ENCODE results near the gene OSTM1. TPM values are rescaled to one million over a fixed set of nuclear protein-coding genes. Genes with fewer than 3 reads are reported as not detected.

Gene OSTM1
- total RNA-seq, 4 donors from 2014 or later: 26.3 to 327 (median 58.4) TPM

DNA sequence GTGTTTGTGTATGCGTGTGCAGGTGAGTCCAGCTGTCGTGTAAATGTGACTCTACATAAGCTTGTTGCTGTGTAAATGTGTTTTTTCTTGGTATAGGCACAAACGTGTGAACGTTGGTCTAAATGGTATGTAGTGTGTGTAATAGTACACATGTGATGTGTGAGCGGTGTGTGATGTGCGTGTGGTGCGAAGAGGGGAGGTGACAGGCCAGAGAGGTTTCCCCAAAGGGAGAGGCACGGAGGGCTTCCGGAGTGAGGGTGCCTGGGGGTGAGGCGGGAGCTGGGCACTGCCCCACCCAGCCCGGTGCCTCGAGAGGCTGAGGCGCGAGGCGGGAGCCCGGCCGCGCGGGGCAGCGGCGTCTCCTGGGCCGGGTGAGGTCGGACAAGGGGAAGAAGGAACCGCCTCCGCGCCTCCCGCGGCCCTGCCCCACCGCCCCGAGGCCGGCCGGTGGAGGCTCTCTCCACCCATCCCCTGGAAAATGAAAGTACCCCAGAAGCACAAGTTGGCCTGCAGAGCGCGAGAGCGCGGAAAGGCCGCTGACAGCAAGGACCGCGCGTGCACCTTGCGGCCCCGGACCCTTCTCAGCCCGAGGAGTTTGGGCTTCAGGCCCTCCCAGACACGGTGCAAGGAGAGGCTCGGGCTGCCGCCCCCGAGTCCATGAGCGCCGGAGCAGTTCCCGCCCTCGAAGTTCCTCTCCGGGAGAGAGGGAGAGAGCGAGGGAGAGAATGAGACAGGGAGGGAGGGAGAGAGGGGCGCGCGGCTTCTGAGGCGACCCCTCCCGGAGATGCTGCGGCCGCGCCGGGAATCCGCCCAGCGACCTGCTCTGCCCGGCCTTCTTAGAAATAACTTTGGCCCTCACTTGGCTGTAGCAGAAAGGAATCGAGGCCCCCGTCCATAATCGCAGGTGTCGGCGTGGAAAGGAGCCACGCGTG lies 43.2 kb upstream of the OSTM1 start:
- no peaks in the 10 kb centered on the region for H3K36me3 ChIP-seq
- peaks cover 27 to 56% (median 46%) of the 10 kb centered on the region in 4 donors for H3K4me1 ChIP-seq
- intact Hi-C loops (cut with DNase I; ENCODE audit: low total_unique reads): loop anchor here (10.0 kb wide), 1 partner anchor 377 kb away; no protein-coding TSS in a partner anchor
- H3K27me3 ChIP-seq: peaks cover 99% of the 10 kb centered on the region
- H3K4me3 ChIP-seq: peak overlapping the region; percentile 44 to 71 (median 53)
- 2% methylated on average over 63 of the region's 72 CpGs; no CpG with 5 or more reads in 1 of the 2 donors for WGBS, 2 donors (ENCODE audit: low coverage in 1 of 2)
- in situ Hi-C loops (cut with MboI; ENCODE audit: low pct_ligation_motif_present in 1 of 4, low pct_unique_long_range_greater_than_20kb in 1 of 4, low sequenced_read_pairs in 3 of 4): loop anchor here (10.0 to 25.0 kb wide), 3 partner anchors 370 to 407 kb away; no protein-coding TSS in a partner anchor
- H3K27ac ChIP-seq: no peak overlapping the region
- DNase-seq: peak; percentile 51
- TF ChIP-seq EP300 (IDR thresholded peaks at IDR 0.05; ENCODE audit: low read depth): no peak
- H3K9me3 ChIP-seq: no peaks in the 10 kb centered on the region

DNA sequence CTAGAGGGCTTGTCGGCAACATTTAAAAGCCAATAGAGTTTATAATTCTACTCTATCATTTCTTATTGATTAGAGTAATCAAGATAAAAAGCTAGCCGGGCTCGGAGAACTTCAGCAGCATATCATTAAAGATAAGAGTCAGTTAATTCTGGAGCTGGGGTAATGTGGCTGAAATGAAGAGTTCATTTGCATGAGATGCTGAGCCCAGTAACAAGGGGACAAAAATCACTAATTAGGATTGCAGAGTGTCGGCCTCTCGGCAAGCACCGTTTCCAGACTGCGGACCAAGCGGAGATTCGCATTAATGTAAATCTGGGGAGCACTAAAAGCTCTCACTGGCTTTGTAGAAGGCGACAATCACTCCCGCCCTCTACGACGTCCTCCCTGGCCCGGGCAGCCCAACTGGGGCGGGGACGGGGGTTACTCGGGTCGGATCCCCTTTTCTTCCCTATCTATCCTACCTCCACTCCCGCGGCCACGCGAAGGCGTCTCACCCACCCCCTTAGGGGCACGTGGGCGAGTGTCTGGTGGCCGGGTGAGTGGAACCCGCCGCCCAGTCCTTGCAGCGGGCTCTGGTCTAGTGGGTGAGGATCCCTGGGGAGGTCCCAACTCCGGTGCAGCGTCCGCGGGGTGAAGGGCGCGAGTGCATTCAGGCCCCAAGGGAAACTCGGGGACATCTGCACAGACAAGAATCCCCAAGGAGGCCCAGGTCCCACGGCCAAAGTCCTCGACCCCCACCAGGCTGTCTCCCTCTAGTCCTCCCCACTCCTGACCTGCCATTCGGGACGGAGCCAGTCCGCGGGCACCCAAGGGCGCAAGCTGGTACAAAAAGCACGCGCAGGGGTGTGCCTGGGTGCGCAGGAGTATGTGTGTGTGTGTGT lies 42.2 kb upstream of the OSTM1 start:
- WGBS, 2 donors (ENCODE audit: low coverage in 1 of 2): 10 to 16% methylated on average over 2 to 42 of the region's 46 CpGs
- no peak overlapping the region for H3K27ac ChIP-seq
- TF ChIP-seq CTCF (IDR thresholded peaks at IDR 0.05) (no peak), POLR2A (IDR thresholded peaks at IDR 0.05) (no peak), POLR2AphosphoS5 (IDR thresholded peaks at IDR 0.05) (no peak), EP300 (IDR thresholded peaks at IDR 0.05; ENCODE audit: low read depth) (no peak)
- intact Hi-C loops (cut with DNase I; ENCODE audit: low total_unique reads): loop anchor here (10.0 kb wide), 1 partner anchor 378 kb away; no protein-coding TSS in a partner anchor
- no peaks in the 10 kb centered on the region for H3K36me3 ChIP-seq
- DNase-seq: no peak
- peak overlapping the region in 2 of 4 donors; percentile 44 to 71 for H3K4me3 ChIP-seq
- in situ Hi-C loops (cut with MboI; ENCODE audit: low pct_ligation_motif_present in 1 of 4, low pct_unique_long_range_greater_than_20kb in 1 of 4, low sequenced_read_pairs in 3 of 4): loop anchor here (10.0 to 25.0 kb wide), 3 partner anchors 371 to 408 kb away; no protein-coding TSS in a partner anchor
- H3K4me1 ChIP-seq: peaks cover 27 to 56% (median 46%) of the 10 kb centered on the region in 4 donors
- H3K27me3 ChIP-seq: peaks cover 99% of the 10 kb centered on the region
- H3K9me3 ChIP-seq: no peaks in the 10 kb centered on the region

DNA sequence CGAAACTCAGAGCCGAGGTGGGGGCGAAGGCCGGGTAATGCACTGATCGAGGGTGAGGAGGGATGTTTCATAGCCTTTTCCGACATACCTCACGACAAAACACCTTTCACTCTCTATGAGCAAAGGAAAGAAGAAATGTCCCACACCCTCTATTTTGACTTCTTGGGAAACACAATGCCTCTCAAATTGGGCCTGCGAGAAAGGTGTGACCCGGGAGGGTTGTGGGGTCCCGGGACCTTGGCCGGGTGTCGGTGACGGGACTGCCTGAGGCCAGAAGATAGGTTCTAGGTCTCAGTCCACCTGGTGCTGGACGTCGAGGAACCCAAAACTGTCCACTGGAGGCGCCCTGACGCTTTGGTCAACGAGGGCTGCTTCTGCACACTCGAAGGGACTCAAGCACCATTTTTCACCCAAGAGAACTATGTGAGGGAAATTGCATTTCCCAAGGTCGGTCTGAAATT lies 41.1 kb upstream of the OSTM1 start:
- intact Hi-C loops (cut with DNase I; ENCODE audit: low total_unique reads): loop anchor here (10.0 kb wide), 1 partner anchor 379 kb away; no protein-coding TSS in a partner anchor
- Histone ChIP-seq H3K27me3 (peaks cover 99% of the 10 kb centered on the region), H3K4me1 (peaks cover 27 to 56% (median 46%) of the 10 kb centered on the region in 4 donors), H3K4me3 (peak overlapping the region in 3 of 4 donors; percentile 0 to 47 (median 27)), H3K36me3 (no peaks in the 10 kb centered on the region), H3K9me3 (no peaks in the 10 kb centered on the region), H3K27ac (no peak overlapping the region)
- TF ChIP-seq EP300 (IDR thresholded peaks at IDR 0.05; ENCODE audit: low read depth): no peak
- no peak for TF ChIP-seq POLR2A (IDR thresholded peaks at IDR 0.05)
- TF ChIP-seq CTCF (IDR thresholded peaks at IDR 0.05): peak in 4 of 5 experiments; percentile 34 to 43 (median 37)
- peak; percentile 62 for DNase-seq
- 16% methylated on average over 20 of the region's 20 CpGs; no CpG with 5 or more reads in 1 of the 2 donors for WGBS, 2 donors (ENCODE audit: low coverage in 1 of 2)
- in situ Hi-C loops (cut with MboI; ENCODE audit: low pct_ligation_motif_present in 1 of 4, low pct_unique_long_range_greater_than_20kb in 1 of 4, low sequenced_read_pairs in 3 of 4): loop anchor here (10.0 to 25.0 kb wide), 3 partner anchors 372 to 409 kb away; no protein-coding TSS in a partner anchor

DNA sequence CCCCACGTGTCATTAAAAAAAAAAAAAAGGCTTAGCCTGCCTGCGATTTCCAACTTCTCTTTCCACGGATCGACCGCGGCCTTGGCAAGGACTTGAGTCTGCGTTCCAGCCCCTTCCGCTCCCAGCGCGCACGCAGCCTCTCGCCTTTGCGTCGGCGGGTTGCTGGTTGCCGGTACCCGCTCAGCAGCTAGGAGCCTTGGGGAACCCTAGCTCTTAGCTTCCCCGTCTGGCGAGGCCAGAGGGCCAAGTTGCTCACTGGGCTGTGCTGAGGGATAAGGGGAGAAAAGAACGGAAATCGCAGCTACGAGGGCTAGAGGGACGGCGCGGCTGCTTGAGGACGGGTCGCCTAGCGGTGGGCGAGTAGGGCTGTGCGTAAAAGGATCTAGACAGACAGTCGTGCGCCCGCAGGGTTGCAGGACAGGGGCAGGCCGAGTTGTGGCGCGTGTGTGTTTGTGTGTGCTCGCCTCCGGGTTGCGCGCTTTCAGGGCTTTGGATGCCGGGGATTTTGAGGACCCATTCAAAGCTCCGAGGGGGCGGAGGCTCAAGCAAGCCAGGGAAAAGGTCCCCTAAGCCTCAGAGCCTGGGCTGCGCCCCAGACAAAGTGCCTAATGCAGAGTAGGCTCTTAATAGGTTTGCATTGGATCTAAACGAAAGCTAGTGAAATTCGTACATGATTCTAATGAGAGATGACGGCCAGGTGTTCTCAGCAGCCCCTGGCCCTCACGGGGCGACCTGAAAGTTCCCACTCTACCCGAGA lies 40.5 kb upstream of the OSTM1 start:
- no peak overlapping the region for H3K27ac ChIP-seq
- in situ Hi-C loops (cut with MboI; ENCODE audit: low pct_ligation_motif_present in 1 of 4, low pct_unique_long_range_greater_than_20kb in 1 of 4, low sequenced_read_pairs in 3 of 4): loop anchor here (10.0 to 25.0 kb wide), 3 partner anchors 372 to 410 kb away; no protein-coding TSS in a partner anchor
- intact Hi-C loops (cut with DNase I; ENCODE audit: low total_unique reads): loop anchor here (10.0 kb wide), 1 partner anchor 380 kb away; no protein-coding TSS in a partner anchor
- no peaks in the 10 kb centered on the region for H3K36me3 ChIP-seq
- peak overlapping the region in 3 of 4 donors; percentile 0 to 47 (median 27) for H3K4me3 ChIP-seq
- peaks cover 99% of the 10 kb centered on the region for H3K27me3 ChIP-seq
- TF ChIP-seq EP300 (IDR thresholded peaks at IDR 0.05; ENCODE audit: low read depth): no peak
- no peak for TF ChIP-seq POLR2A (IDR thresholded peaks at IDR 0.05)
- peak in 1 of 3 donors; percentile 6 for TF ChIP-seq POLR2AphosphoS5 (IDR thresholded peaks at IDR 0.05)
- TF ChIP-seq CTCF (IDR thresholded peaks at IDR 0.05): peak in 1 of 5 experiments; percentile 9
- 7% methylated on average over 50 of the region's 50 CpGs; no CpG with 5 or more reads in 1 of the 2 donors for WGBS, 2 donors (ENCODE audit: low coverage in 1 of 2)
- peaks cover 27 to 56% (median 46%) of the 10 kb centered on the region in 4 donors for H3K4me1 ChIP-seq
- peak; percentile 31 for DNase-seq
- H3K9me3 ChIP-seq: no peaks in the 10 kb centered on the region

Measured in transverse colon (tissue), 4 donors.